Measurements from ENCODE around the gene LMTK2. TPM values are rescaled to one million over a fixed set of nuclear protein-coding genes. Genes with fewer than 3 reads are reported as not detected.

Gene LMTK2
- total RNA-seq, 1 experiment from 2014 or later = 17.8 TPM

GRCh38 chr7:98165827-98166667 lies 59.4 kb downstream of the LMTK2 start:
- Histone ChIP-seq H3K9me3 (ENCODE audit: control insufficient read depth in 1 of 2, insufficient read depth in 1 of 2, low read depth in 1 of 2, low read length in 2 of 2) (no peaks in the 10 kb centered on the region), H3K4me3 (replicated peaks in 1 of 2; ENCODE audit: low read depth in 1 of 2, low read length in 2 of 2) (no peak overlapping the region), H4K20me1 (ENCODE audit: insufficient read depth) (no peaks in the 10 kb centered on the region), H3K79me2 (ENCODE audit: insufficient read depth, low read length) (peaks cover 4% of the 10 kb centered on the region; the same call in 1 of the 2 replicates), H3K36me3 (ENCODE audit: control insufficient read depth in 1 of 2, insufficient read depth in 2 of 2, low read length in 2 of 2) (no peaks in the 10 kb centered on the region), H3K4me2 (ENCODE audit: low read length) (no peak overlapping the region), H3K9me2 (ENCODE audit: insufficient read depth) (no peaks in the 10 kb centered on the region), H3K27ac (ENCODE audit: low read depth, low read length) (no peak overlapping the region), H3K27me3 (ENCODE audit: insufficient read depth, low read length) (no peaks in the 10 kb centered on the region), H2AFZ (ENCODE audit: low read depth, low read length, poor library complexity, severe bottlenecking) (no peak overlapping the region), H3K4me1 (ENCODE audit: control insufficient read depth in 1 of 2, insufficient read depth in 2 of 2, low read length in 2 of 2) (peaks cover 0 to 2% of the 10 kb centered on the region in 2 experiments; a peak in 1 of 4 replicates), H3K9ac (ENCODE audit: low read length) (no peak overlapping the region)
- POLR2A ChIA-PET = interaction anchor here (1.0 kb wide), 1 partner anchor 145 kb away, joined by 4 read pairs; no protein-coding TSS in a partner anchor
- DNase-seq (ENCODE audit: low read depth, low spot score) = peak; percentile 7
- no TSS peak for BruUV-seq (replicated peaks)
- CTCF ChIA-PET = interaction anchor here (1.1 to 7.0 kb wide), 9 partner anchors 18 to 153 kb away, joined by 3 to 221 read pairs (median 6); partner anchors contain the start of gene LMTK2
- RAD21 ChIA-PET (ENCODE audit: low non-redundant PET in 1 of 2, low total read pairs in 2 of 2, uncharacterized antibody in 2 of 2, unreplicated experiment in 2 of 2) = interaction anchor here (2.6 to 2.8 kb wide), 2 partner anchors 144 kb away, joined by 14 read pairs; no protein-coding TSS in a partner anchor
- intact Hi-C loops (cut with micrococcal nuclease) = loop anchor here (5.0 to 10.0 kb wide), 2 partner anchors 294 to 1061 kb away; partner anchors contain the start of gene ASNS
- TF ChIP-seq SRF (IDR thresholded peaks at IDR 0.05; ENCODE audit: low read depth) (no peak), ZBTB33 (IDR thresholded peaks at IDR 0.05; ENCODE audit: extremely low read depth, insufficient replicate concordance, low read length) (no peak), EGR1 (IDR thresholded peaks at IDR 0.05; ENCODE audit: low read depth) (no peak), RAD21 (IDR thresholded peaks at IDR 0.05; ENCODE audit: low read depth) (peak; percentile 76)
- TF ChIP-seq, protein P1, sequence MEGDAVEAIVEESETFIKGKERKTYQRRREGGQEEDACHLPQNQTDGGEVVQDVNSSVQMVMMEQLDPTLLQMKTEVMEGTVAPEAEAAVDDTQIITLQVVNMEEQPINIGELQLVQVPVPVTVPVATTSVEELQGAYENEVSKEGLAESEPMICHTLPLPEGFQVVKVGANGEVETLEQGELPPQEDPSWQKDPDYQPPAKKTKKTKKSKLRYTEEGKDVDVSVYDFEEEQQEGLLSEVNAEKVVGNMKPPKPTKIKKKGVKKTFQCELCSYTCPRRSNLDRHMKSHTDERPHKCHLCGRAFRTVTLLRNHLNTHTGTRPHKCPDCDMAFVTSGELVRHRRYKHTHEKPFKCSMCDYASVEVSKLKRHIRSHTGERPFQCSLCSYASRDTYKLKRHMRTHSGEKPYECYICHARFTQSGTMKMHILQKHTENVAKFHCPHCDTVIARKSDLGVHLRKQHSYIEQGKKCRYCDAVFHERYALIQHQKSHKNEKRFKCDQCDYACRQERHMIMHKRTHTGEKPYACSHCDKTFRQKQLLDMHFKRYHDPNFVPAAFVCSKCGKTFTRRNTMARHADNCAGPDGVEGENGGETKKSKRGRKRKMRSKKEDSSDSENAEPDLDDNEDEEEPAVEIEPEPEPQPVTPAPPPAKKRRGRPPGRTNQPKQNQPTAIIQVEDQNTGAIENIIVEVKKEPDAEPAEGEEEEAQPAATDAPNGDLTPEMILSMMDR (IDR thresholded peaks at IDR 0.05 in 2 of 3, conservative IDR thresholded peaks at IDR 0.05 in 1 of 3; ENCODE audit: borderline replicate concordance in 1 of 3, insufficient read depth in 1 of 3, low read depth in 2 of 3, low read length in 2 of 3) = peak; percentile 72 to 79 (median 72)
- ATAC-seq = peak; percentile 90

All from HCT116 (cell line).